Body of pancreas (tissue), 4 donors: ENCODE measurements around the gene DCUN1D4. TPM values are rescaled to one million over a fixed set of nuclear protein-coding genes. Genes with fewer than 3 reads are reported as not detected.

Source experiments
- ATAC-seq: fragments of 150-250 bp; one replicate; pipeline ENCODE4 v1.9.1; 2016
- DNase-seq, 4 donors: peaks; one replicate each; pipeline ENCODE4 v3.0.0-alpha.2; 2019
- H3K27ac ChIP-seq, 4 donors: fragments of 200-600 bp; sonication (generic); 1 replicate in 3 of 4; 2 replicates in 1 of 4; pipeline versions ENCODE4 v1.5.1 to v1.6.1; 2016 to 2019; ENCODE audit warnings: mild to moderate bottlenecking in 1 of 4, mixed read lengths in 1 of 4, moderate library complexity in 1 of 4
- H3K27me3 ChIP-seq, 2 donors: fragments of 200-600 bp; sonication (generic); one replicate each; pipeline ENCODE4 v1.6.0; 2016; ENCODE audit warnings: mild to moderate bottlenecking in 1 of 2
- H3K36me3 ChIP-seq, 2 donors: fragments of 200-600 bp; sonication (generic); replicated peaks in 1 of 2; 2 replicates each; pipeline ENCODE4 v1.5.1; 2016; ENCODE audit warnings: low read depth in 2 of 2; ENCODE audit not compliant: insufficient read depth in 1 of 2
- H3K4me1 ChIP-seq: fragments of 200-600 bp; sonication (generic); one replicate; pipeline ENCODE4 v1.6.0; 2016
- H3K4me3 ChIP-seq, 2 donors: fragments of 200-600 bp; sonication (generic); 1 replicate in 1 of 2; 2 replicates in 1 of 2; pipeline ENCODE4 v1.5.1; 2016 to 2019
- H3K9me3 ChIP-seq, 3 donors: fragments of 200-600 bp; sonication (generic); 1 replicate in 2 of 3; 2 replicates in 1 of 3; pipeline ENCODE4 v1.5.1; 2016
- CTCF ChIP-seq, 7 experiments: fragments of 450-650 bp in 4 of 7; fragments of 200-600 bp in 3 of 7; sonication (generic) in 3 of 7; IDR thresholded peaks; one replicate each; pipeline ENCODE4 v1.5.1; 2016 to 2019; ENCODE audit warnings: antibody characterized with exemption in 7 of 7
- POLR2A ChIP-seq, 3 donors: fragments of 450-650 bp; IDR thresholded peaks; one replicate each; pipeline ENCODE4 v1.6.1; 2016; ENCODE audit warnings: antibody characterized with exemption in 3 of 3, mild to moderate bottlenecking in 2 of 3
- WGBS, 2 donors: methylation state at CpG; one replicate each; pipeline ENCODE4 v1.1.5; 2017; 5-methylcytosine and 5-hydroxymethylcytosine counted together
- intact Hi-C: fragments of 100-400 bp; cut with DNase I; formaldehyde crosslinking; loops from one replicate; pipeline ENCODE4 v1.15.1; 2023
- total RNA-seq, 2 donors: library from RNA; depleted of rRNA; stranded (reverse); fragments of >200 nt; gene quantifications; one replicate each; pipeline ENCODE4 v1.1.0, GENCODE V29; 2016

DCUN1D4 gene
- total RNA-seq, 2 donors from 2014 or later: 26.7 to 38.7 TPM

GRCh38 chr4:51867689-51868448, 24.9 kb downstream of the DCUN1D4 start:
- H3K9me3 ChIP-seq: no peaks in the 10 kb centered on the region
- H3K4me3 ChIP-seq: no peak overlapping the region
- H3K27me3 ChIP-seq: no peaks in the 10 kb centered on the region
- no peak overlapping the region for H3K27ac ChIP-seq
- TF ChIP-seq CTCF (IDR thresholded peaks at IDR 0.05): no peak
- no peak for TF ChIP-seq POLR2A (IDR thresholded peaks at IDR 0.05)
- DNase-seq (no peak), ATAC-seq (no peak)
- peaks cover 0 to 20% of the 10 kb centered on the region in 2 donors for H3K36me3 ChIP-seq
- H3K4me1 ChIP-seq: no peaks in the 10 kb centered on the region
- WGBS, 2 donors: 95 to 97% methylated on average over 11 to 16 of the region's 16 CpGs
- intact Hi-C loops: no loop called here

GRCh38 chr4:51868449-51868847, 25.5 kb downstream of the DCUN1D4 start:
- no peak overlapping the region for H3K4me3 ChIP-seq
- intact Hi-C loops: no loop called here
- TF ChIP-seq POLR2A (IDR thresholded peaks at IDR 0.05) (no peak), CTCF (IDR thresholded peaks at IDR 0.05) (no peak)
- no peak overlapping the region for H3K27ac ChIP-seq
- DNase-seq (no peak), ATAC-seq (no peak)
- peaks cover 0 to 20% of the 10 kb centered on the region in 2 donors for H3K36me3 ChIP-seq
- WGBS, 2 donors: 97 to 98% methylated on average over 2 of the region's 2 CpGs
- no peaks in the 10 kb centered on the region for H3K9me3 ChIP-seq
- H3K4me1 ChIP-seq: no peaks in the 10 kb centered on the region
- no peaks in the 10 kb centered on the region for H3K27me3 ChIP-seq

GRCh38 chr4:51870441-51871188, 27.7 kb downstream of the DCUN1D4 start:
- peaks cover 0 to 16% of the 10 kb centered on the region in 2 donors for H3K36me3 ChIP-seq
- DNase-seq: no peak
- no peaks in the 10 kb centered on the region for H3K9me3 ChIP-seq
- TF ChIP-seq POLR2A (IDR thresholded peaks at IDR 0.05) (no peak), CTCF (IDR thresholded peaks at IDR 0.05) (no peak)
- 91 to 92% methylated on average over 3 of the region's 3 CpGs for WGBS, 2 donors
- intact Hi-C loops: no loop called here
- no peaks in the 10 kb centered on the region for H3K4me1 ChIP-seq
- no peak overlapping the region for H3K4me3 ChIP-seq
- no peak overlapping the region for H3K27ac ChIP-seq
- H3K27me3 ChIP-seq: no peaks in the 10 kb centered on the region
- no peak for ATAC-seq

- 87 to 94% methylated on average over 9 of the region's 9 CpGs for WGBS, 2 donors
- no peaks in the 10 kb centered on the region for H3K4me1 ChIP-seq
- peaks cover 0 to 9% of the 10 kb centered on the region in 2 donors for H3K36me3 ChIP-seq
- no peaks in the 10 kb centered on the region for H3K9me3 ChIP-seq
- DNase-seq (no peak), ATAC-seq (no peak)
- TF ChIP-seq POLR2A (IDR thresholded peaks at IDR 0.05) (no peak), CTCF (IDR thresholded peaks at IDR 0.05) (no peak)
- H3K27me3 ChIP-seq: no peaks in the 10 kb centered on the region
- no peak overlapping the region for H3K4me3 ChIP-seq
- no peak overlapping the region for H3K27ac ChIP-seq
- intact Hi-C loops: no loop called here
Observed at GRCh38 chr4:51872283-51872997, 29.5 kb downstream of the DCUN1D4 start.
